ENCODE measurements around the gene KCNIP4.

KCNIP4 gene

GRCh38 chr4:20735931-20736330 is 1212.6 kb downstream of the KCNIP4 start:
- DNase-seq (ENCODE audit: low read depth): no peak

- no peak for DNase-seq (ENCODE audit: low read depth)
Observed at GRCh38 chr4:20724915-20725314, 1223.7 kb downstream of the KCNIP4 start.

- no peak for DNase-seq (ENCODE audit: low read depth)
Observed at GRCh38 chr4:20723463-20723862, 1225.1 kb downstream of the KCNIP4 start.

GRCh38 chr4:20723019-20723418 is 1225.6 kb downstream of the KCNIP4 start:
- DNase-seq (ENCODE audit: low read depth): no peak

GRCh38 chr4:20711335-20711734 is 1237.2 kb downstream of the KCNIP4 start:
- DNase-seq (ENCODE audit: low read depth): no peak

GRCh38 chr4:20700007-20700761 is 1248.4 kb downstream of the KCNIP4 start, which contains the start of gene PACRGL:
Gene PACRGL (plus strand): TSS chr4:20700458. CDS start chr4:20704482, 4,024 bp downstream.
- DNase-seq (ENCODE audit: low read depth): peak; percentile 87

- no peak for DNase-seq (ENCODE audit: low read depth)
Observed at GRCh38 chr4:20698820-20699219, 1249.8 kb downstream of the KCNIP4 start.

GRCh38 chr4:20698382-20698781 is 1250.2 kb downstream of the KCNIP4 start:
- DNase-seq (ENCODE audit: low read depth): no peak

- DNase-seq (ENCODE audit: low read depth): no peak
Observed at GRCh38 chr4:20696815-20697214, 1251.8 kb downstream of the KCNIP4 start.

- no peak for DNase-seq (ENCODE audit: low read depth)
Observed at GRCh38 chr4:20687864-20688263, 1260.7 kb downstream of the KCNIP4 start.

GRCh38 chr4:20684852-20685763 is 1263.5 kb downstream of the KCNIP4 start:
- DNase-seq (ENCODE audit: low read depth): no peak

GRCh38 chr4:20683766-20684165 is 1264.8 kb downstream of the KCNIP4 start:
- no peak for DNase-seq (ENCODE audit: low read depth)

GRCh38 chr4:20682853-20683252 is 1265.7 kb downstream of the KCNIP4 start:
- DNase-seq (ENCODE audit: low read depth): no peak

GRCh38 chr4:20681271-20681670 is 1267.3 kb downstream of the KCNIP4 start:
- DNase-seq (ENCODE audit: low read depth): no peak

- DNase-seq (ENCODE audit: low read depth): no peak
Observed at GRCh38 chr4:20680736-20681135, 1267.8 kb downstream of the KCNIP4 start.

- DNase-seq (ENCODE audit: low read depth): no peak
Observed at GRCh38 chr4:20679951-20680350, 1268.6 kb downstream of the KCNIP4 start.

Measured in stimulated activated CD8-positive, alpha-beta memory T cell treated with anti-CD3 and anti-CD28 coated beads, Interleukin-4, amount 100 ng/mL, for 24 hours (primary cell).